ENCODE results near the gene ATXN7L1.

The ATXN7L1 gene

GRCh38 chr7:105731042-105731441 lies 145.4 kb downstream of the ATXN7L1 start:
- no peak for TF ChIP-seq CTCF (IDR thresholded peaks at IDR 0.05; ENCODE audit: low read depth, low read length, missing control alignments)
- no peak overlapping the region for H3K4me3 ChIP-seq (ENCODE audit: low read depth, low read length)
- no peak for DNase-seq (ENCODE audit: low read depth)

- H3K4me3 ChIP-seq (ENCODE audit: low read depth, low read length), result no peak overlapping the region
- DNase-seq (ENCODE audit: low read depth), result no peak
- no peak for TF ChIP-seq CTCF (IDR thresholded peaks at IDR 0.05; ENCODE audit: low read depth, low read length, missing control alignments)
Observed at GRCh38 chr7:105728028-105728427, 148.4 kb downstream of the ATXN7L1 start.

- TF ChIP-seq CTCF (IDR thresholded peaks at IDR 0.05; ENCODE audit: low read depth, low read length, missing control alignments), result no peak
- no peak for DNase-seq (ENCODE audit: low read depth)
- no peak overlapping the region for H3K4me3 ChIP-seq (ENCODE audit: low read depth, low read length)
Observed at GRCh38 chr7:105724688-105725087, 151.7 kb downstream of the ATXN7L1 start.

- DNase-seq (ENCODE audit: low read depth), result no peak
- no peak overlapping the region for H3K4me3 ChIP-seq (ENCODE audit: low read depth, low read length)
- TF ChIP-seq CTCF (IDR thresholded peaks at IDR 0.05; ENCODE audit: low read depth, low read length, missing control alignments), result no peak
Observed at GRCh38 chr7:105723572-105723971, 152.8 kb downstream of the ATXN7L1 start.

- H3K4me3 ChIP-seq (ENCODE audit: low read depth, low read length), result no peak overlapping the region
- no peak for DNase-seq (ENCODE audit: low read depth)
- no peak for TF ChIP-seq CTCF (IDR thresholded peaks at IDR 0.05; ENCODE audit: low read depth, low read length, missing control alignments)
Observed at GRCh38 chr7:105721571-105722104, 154.8 kb downstream of the ATXN7L1 start.

GRCh38 chr7:105719919-105720318 lies 156.5 kb downstream of the ATXN7L1 start:
- no peak for DNase-seq (ENCODE audit: low read depth)
- no peak for TF ChIP-seq CTCF (IDR thresholded peaks at IDR 0.05; ENCODE audit: low read depth, low read length, missing control alignments)
- H3K4me3 ChIP-seq (ENCODE audit: low read depth, low read length), result no peak overlapping the region

- no peak overlapping the region for H3K4me3 ChIP-seq (ENCODE audit: low read depth, low read length)
- TF ChIP-seq CTCF (IDR thresholded peaks at IDR 0.05; ENCODE audit: low read depth, low read length, missing control alignments), result no peak
- no peak for DNase-seq (ENCODE audit: low read depth)
Observed at GRCh38 chr7:105719395-105719794, 157.0 kb downstream of the ATXN7L1 start.

Measured in GM12864 (cell line).